RWPE2 (cell line): Measurements from ENCODE around the gene PDLIM4.

Experiments used
- ATAC-seq: fragments of 200-7000 bp; cut with Tn5 transposase; 3 replicates; pipeline ENCODE4 v1.9.1; 2021; ENCODE audit warnings: low read depth
- DNase-seq: peaks from one replicate; pipeline ENCODE4 v3.0.0-alpha.2; 2020; ENCODE audit warnings: low spot score
- H3K27ac ChIP-seq: fragments of 450-650 bp; 2 replicates; pipeline ENCODE4 v1.5.1; 2017; ENCODE audit warnings: mild to moderate bottlenecking; ENCODE audit not compliant: poor library complexity, severe bottlenecking
- H3K27me3 ChIP-seq: fragments of 250-450 bp; sonication (Bioruptor Pico); 2 replicates; pipeline ENCODE4 v1.5.1; 2021; ENCODE audit warnings: mild to moderate bottlenecking, moderate library complexity; ENCODE audit not compliant: insufficient read depth, poor library complexity, severe bottlenecking
- H3K36me3 ChIP-seq: fragments of 250-450 bp; sonication (Bioruptor Pico); 2 replicates; pipeline ENCODE4 v1.5.1; 2020; ENCODE audit warnings: low read depth, mild to moderate bottlenecking, moderate library complexity
- H3K4me1 ChIP-seq: fragments of 250-450 bp; sonication (Bioruptor Pico); 2 replicates; pipeline ENCODE4 v1.5.1; 2021; ENCODE audit warnings: mild to moderate bottlenecking, moderate library complexity; ENCODE audit not compliant: insufficient read depth, poor library complexity, severe bottlenecking
- H3K4me3 ChIP-seq: fragments of 250-450 bp; sonication (Bioruptor Pico); 2 replicates; pipeline ENCODE4 v1.5.1; 2021; ENCODE audit warnings: mild to moderate bottlenecking, moderate library complexity; ENCODE audit not compliant: severe bottlenecking
- H3K9me3 ChIP-seq: fragments of 250-450 bp; sonication (Bioruptor Pico); 2 replicates; pipeline ENCODE4 v1.5.1; 2021; ENCODE audit warnings: mild to moderate bottlenecking, moderate library complexity; ENCODE audit not compliant: severe bottlenecking
- TF ChIP-seq, protein P1 (sequence below): fragments of 450-650 bp; IDR thresholded peaks from one replicate; pipeline ENCODE4 v1.5.1; 2017; ENCODE audit warnings: mild to moderate bottlenecking, moderate library complexity; ENCODE audit not compliant: poor library complexity, severe bottlenecking

PDLIM4 gene

DNA sequence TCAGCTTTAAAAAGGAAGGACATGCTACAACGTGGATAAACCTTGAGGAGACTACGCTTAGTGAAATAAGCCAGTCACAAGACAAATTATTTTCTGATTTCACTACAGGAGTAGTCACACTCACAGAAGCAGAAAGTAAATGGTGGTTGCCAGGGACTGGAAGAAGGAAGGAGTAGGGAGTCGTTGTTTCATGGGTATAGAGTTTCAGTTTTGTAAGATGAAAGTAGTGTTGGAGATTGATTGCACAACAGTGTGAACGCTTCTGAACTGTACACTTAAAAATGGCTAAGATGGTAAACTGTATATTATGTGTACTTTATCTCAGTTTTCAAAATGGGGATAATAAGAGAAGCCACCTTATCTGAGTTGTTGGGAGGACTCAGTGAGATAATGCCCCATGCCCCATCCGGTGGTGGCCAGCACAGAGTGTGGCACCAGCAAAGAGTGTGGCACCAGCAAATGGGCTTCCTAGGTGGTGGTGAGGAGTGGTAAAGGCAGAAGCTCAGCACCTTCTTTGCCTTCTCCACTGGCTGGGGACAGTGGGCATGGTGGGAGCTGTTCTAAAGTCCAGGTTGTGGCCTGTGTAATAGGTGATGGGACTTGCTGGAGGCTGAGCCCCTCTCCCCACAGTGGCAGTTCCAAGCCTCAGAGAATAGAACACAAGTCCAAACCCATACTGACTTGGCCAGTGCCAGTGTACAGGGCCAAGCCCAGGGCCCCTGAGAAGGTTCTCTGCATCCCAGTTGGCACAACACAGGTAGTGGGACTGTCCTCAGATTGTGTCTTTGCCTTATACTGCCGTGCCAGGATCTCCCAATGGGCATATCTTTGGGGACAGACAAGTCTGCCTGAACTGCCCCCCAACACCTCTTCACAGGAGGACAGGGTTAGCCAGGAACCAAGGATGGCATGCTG, 41.1 kb downstream of the PDLIM4 start:
- no peaks in the 10 kb centered on the region for H3K9me3 ChIP-seq
- TF ChIP-seq, protein P1, sequence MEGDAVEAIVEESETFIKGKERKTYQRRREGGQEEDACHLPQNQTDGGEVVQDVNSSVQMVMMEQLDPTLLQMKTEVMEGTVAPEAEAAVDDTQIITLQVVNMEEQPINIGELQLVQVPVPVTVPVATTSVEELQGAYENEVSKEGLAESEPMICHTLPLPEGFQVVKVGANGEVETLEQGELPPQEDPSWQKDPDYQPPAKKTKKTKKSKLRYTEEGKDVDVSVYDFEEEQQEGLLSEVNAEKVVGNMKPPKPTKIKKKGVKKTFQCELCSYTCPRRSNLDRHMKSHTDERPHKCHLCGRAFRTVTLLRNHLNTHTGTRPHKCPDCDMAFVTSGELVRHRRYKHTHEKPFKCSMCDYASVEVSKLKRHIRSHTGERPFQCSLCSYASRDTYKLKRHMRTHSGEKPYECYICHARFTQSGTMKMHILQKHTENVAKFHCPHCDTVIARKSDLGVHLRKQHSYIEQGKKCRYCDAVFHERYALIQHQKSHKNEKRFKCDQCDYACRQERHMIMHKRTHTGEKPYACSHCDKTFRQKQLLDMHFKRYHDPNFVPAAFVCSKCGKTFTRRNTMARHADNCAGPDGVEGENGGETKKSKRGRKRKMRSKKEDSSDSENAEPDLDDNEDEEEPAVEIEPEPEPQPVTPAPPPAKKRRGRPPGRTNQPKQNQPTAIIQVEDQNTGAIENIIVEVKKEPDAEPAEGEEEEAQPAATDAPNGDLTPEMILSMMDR, result no peak
- no peaks in the 10 kb centered on the region for H3K27me3 ChIP-seq
- no peak overlapping the region for H3K4me3 ChIP-seq
- H3K27ac ChIP-seq, result no peak overlapping the region
- no peak for ATAC-seq
- no peak for DNase-seq
- peaks cover 11% of the 10 kb centered on the region for H3K4me1 ChIP-seq
- no peaks in the 10 kb centered on the region for H3K36me3 ChIP-seq

DNA sequence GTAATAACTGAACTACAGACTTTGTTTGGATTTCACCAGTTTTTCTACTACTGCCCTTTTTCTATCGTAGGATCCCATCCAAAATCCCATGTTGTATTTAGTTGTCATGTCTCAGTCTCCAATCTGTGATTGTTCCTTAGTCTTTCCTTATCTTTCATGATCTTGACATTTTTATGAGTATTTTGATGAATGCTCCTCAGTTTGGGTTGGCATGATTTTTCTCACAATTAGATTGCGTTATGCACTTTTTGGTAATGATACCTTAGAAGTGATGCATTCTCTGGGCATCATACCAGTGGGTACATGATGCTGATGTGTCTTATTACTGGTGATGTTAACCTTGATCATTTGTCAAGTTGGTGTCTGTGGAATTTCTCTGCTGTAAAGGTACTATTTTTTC, 42.4 kb downstream of the PDLIM4 start:
- Histone ChIP-seq H3K27me3 (no peaks in the 10 kb centered on the region), H3K4me1 (peaks cover 11% of the 10 kb centered on the region), H3K27ac (no peak overlapping the region), H3K4me3 (no peak overlapping the region), H3K36me3 (no peaks in the 10 kb centered on the region), H3K9me3 (no peaks in the 10 kb centered on the region)
- ATAC-seq (0 out of 3 replicates have a peak, but pooled peaks have one; percentile 6), DNase-seq (no peak)
- TF ChIP-seq, protein P1, result no peak

DNA sequence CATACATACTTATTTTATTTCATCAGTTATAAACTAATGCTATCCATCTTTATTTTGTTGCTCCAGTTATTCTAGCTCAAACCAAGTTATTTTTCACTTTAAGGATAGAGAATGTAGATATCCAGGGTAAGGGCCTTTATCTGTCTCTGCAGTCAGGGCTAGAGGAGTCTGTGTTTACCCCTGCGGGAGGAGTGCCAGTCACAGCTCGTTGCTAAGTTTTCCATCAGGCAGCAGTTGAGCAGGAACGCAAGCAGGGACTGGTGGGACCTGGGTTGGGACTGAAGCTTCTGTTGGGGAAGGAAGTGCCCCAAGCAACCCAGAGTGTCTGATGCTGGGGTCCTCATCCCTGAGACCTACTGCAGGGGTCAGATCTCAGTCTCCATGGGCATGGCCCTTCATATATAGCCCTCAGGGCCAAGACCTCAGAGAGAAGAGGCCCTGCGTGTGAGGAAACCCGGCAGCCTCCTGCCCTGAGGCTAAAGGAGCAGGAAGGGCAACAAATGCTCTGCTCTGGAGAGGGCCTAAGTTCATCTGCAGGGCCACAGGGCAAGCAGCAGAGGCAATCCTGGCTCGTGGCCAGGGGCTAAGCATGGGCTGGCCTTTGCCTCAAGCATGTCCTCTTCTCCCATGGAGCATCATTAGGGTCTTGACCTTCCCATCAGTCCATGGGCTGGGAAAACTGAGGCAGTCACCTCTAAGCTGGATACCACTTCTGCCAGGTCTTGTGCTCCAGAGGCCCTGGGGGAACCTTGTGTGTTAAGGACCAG, 43.3 kb downstream of the PDLIM4 start:
- H3K27ac ChIP-seq, result no peak overlapping the region
- ATAC-seq (no peak), DNase-seq (no peak)
- H3K9me3 ChIP-seq, result peaks cover 2% of the 10 kb centered on the region
- peaks cover 6% of the 10 kb centered on the region for H3K4me1 ChIP-seq
- no peak overlapping the region for H3K4me3 ChIP-seq
- no peaks in the 10 kb centered on the region for H3K36me3 ChIP-seq
- no peaks in the 10 kb centered on the region for H3K27me3 ChIP-seq
- TF ChIP-seq, protein P1, result no peak

DNA sequence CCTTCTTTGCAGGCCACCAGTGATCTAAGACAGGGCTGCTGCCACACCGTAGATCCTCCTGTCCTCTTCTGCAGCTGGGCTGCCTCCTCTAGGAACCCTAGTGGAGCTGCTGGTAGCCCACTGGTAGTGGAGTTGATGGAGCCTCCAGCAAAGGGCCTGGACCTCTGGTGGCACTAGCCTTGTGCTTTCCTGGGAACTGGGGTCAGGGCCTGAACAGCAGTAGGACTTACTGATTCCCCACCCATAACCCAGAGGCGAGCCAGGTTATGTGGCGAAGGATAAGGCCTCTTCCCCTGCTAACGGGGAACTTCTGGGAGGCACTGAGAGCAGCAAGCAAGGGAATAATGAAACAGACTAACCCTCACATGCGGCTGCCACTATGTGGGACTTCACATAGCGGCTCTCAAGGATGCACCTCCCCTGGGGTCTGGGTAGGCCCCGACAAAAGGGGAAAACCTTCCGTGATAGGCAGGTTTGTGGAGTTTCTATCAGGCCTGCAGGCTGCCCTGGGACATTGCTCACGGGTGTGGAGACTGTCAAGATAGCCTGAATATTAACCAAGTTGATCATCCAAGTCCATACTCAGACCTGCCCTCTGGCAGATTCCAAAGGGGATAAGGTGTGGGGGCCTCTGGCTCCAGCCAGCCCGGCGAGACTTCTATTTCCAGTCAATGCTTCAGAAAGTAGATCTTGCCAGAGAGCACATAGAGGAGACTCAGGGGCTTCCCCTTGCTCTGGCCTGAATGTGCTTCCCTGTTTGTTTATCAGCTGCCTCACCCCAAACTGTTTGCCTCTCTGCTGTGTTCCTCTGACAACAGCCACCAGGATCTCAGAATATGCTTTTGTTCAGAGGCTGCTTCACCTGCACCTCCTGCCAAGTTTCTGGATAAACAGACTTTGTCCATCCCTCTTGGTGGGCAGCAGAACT, 44.1 kb downstream of the PDLIM4 start:
- no peaks in the 10 kb centered on the region for H3K27me3 ChIP-seq
- H3K9me3 ChIP-seq, result peaks cover 5% of the 10 kb centered on the region
- ATAC-seq (no peak), DNase-seq (no peak)
- no peaks in the 10 kb centered on the region for H3K36me3 ChIP-seq
- H3K4me3 ChIP-seq, result no peak overlapping the region
- TF ChIP-seq, protein P1, result no peak
- H3K27ac ChIP-seq, result no peak overlapping the region
- no peaks in the 10 kb centered on the region for H3K4me1 ChIP-seq
